ENCODE data around the gene ASB3. TPM values are rescaled to one million over a fixed set of nuclear protein-coding genes. Genes with fewer than 3 reads are reported as not detected.
"Not testable (repeated sequence)": the region's sequence is repeated elsewhere in the genome, so short reads cannot be mapped to it uniquely, and the experiment has no call there.

The ASB3 gene
- 10 to 100 TPM; 11.5 to 15.9 (median 12.8) TPM for total RNA-seq

GRCh38 chr2:53786705-53787613 lies at the start of gene ASB3, which contains the start of gene ERLEC1:
TSS of gene ASB3 (minus strand) at chr2:53786953. CDS start at chr2:53765572, 21,381 bp downstream.
TSS of gene ERLEC1 (plus strand) at chr2:53787044. CDS start at chr2:53787211, 167 bp downstream.
- Mint-ChIP-seq H3K36me3 (ENCODE audit: insufficient read depth) (peaks cover 8% of the 10 kb centered on the region), H3K9me3 (no peaks in the 10 kb centered on the region), H3K4me3 (peak within 1 kb of the TSS; percentile 100), H3K4me1 (ENCODE audit: low read depth) (peaks cover 43% of the 10 kb centered on the region), H3K27me3 (ENCODE audit: low read depth) (no peaks in the 10 kb centered on the region)
- peak; percentile 92 to 94 for ATAC-seq
- peak; percentile 80 for DNase-seq

- not testable (repeated sequence) for ATAC-seq; H3K9me3 Mint-ChIP-seq; H3K4me3 Mint-ChIP-seq; DNase-seq; H3K4me1 Mint-ChIP-seq (ENCODE audit: low read depth); H3K27me3 Mint-ChIP-seq (ENCODE audit: low read depth)
- peaks cover 20% of the 10 kb centered on the region for H3K36me3 Mint-ChIP-seq (ENCODE audit: insufficient read depth)
Measured at GRCh38 chr2:53829980-53830290, 43.2 kb upstream of the ASB3 start.

- H3K36me3 Mint-ChIP-seq (ENCODE audit: insufficient read depth): peaks cover 19% of the 10 kb centered on the region
- H3K4me1 Mint-ChIP-seq (ENCODE audit: low read depth): no peaks in the 10 kb centered on the region
- H3K27me3 Mint-ChIP-seq (ENCODE audit: low read depth): no peaks in the 10 kb centered on the region
- ATAC-seq: no peak
- no peak for DNase-seq
- no peak overlapping the region for H3K4me3 Mint-ChIP-seq
- peaks cover 8% of the 10 kb centered on the region for H3K9me3 Mint-ChIP-seq
Measured at GRCh38 chr2:53829273-53829979, 42.7 kb upstream of the ASB3 start.

GRCh38 chr2:53828331-53828730 lies 41.6 kb upstream of the ASB3 start:
- ATAC-seq (no peak), DNase-seq (no peak)
- no peaks in the 10 kb centered on the region for H3K4me1 Mint-ChIP-seq (ENCODE audit: low read depth)
- no peak overlapping the region for H3K4me3 Mint-ChIP-seq
- peaks cover 8% of the 10 kb centered on the region for H3K9me3 Mint-ChIP-seq
- H3K27me3 Mint-ChIP-seq (ENCODE audit: low read depth): no peaks in the 10 kb centered on the region
- peaks cover 16% of the 10 kb centered on the region for H3K36me3 Mint-ChIP-seq (ENCODE audit: insufficient read depth)

GRCh38 chr2:53827398-53828175 lies 40.8 kb upstream of the ASB3 start:
- Mint-ChIP-seq H3K9me3 (peaks cover 8% of the 10 kb centered on the region), H3K4me3 (no peak overlapping the region), H3K36me3 (ENCODE audit: insufficient read depth) (peaks cover 16% of the 10 kb centered on the region), H3K4me1 (ENCODE audit: low read depth) (no peaks in the 10 kb centered on the region), H3K27me3 (ENCODE audit: low read depth) (no peaks in the 10 kb centered on the region)
- no peak for ATAC-seq
- no peak for DNase-seq

- Mint-ChIP-seq H3K4me1 (ENCODE audit: low read depth) (no peaks in the 10 kb centered on the region), H3K4me3 (no peak overlapping the region), H3K27me3 (ENCODE audit: low read depth) (no peaks in the 10 kb centered on the region), H3K9me3 (peaks cover 8% of the 10 kb centered on the region), H3K36me3 (ENCODE audit: insufficient read depth) (peaks cover 13% of the 10 kb centered on the region)
- ATAC-seq (no peak), DNase-seq (no peak)
Measured at GRCh38 chr2:53826587-53827397, 40.0 kb upstream of the ASB3 start.

GRCh38 chr2:53826030-53826410 lies 39.3 kb upstream of the ASB3 start:
- Mint-ChIP-seq H3K36me3 (ENCODE audit: insufficient read depth) (peaks cover 7% of the 10 kb centered on the region), H3K27me3 (ENCODE audit: low read depth) (no peaks in the 10 kb centered on the region), H3K9me3 (peaks cover 8% of the 10 kb centered on the region), H3K4me3 (no peak overlapping the region), H3K4me1 (ENCODE audit: low read depth) (no peaks in the 10 kb centered on the region)
- no peak for DNase-seq
- no peak for ATAC-seq

- not testable (repeated sequence) for H3K4me1 Mint-ChIP-seq (ENCODE audit: low read depth)
Measured at GRCh38 chr2:53823639-53824038, 36.9 kb upstream of the ASB3 start.

GRCh38 chr2:53821810-53822209 lies 35.1 kb upstream of the ASB3 start:
- Mint-ChIP-seq H3K4me1 (ENCODE audit: low read depth) (no peaks in the 10 kb centered on the region), H3K27me3 (ENCODE audit: low read depth) (no peaks in the 10 kb centered on the region), H3K9me3 (no peaks in the 10 kb centered on the region), H3K36me3 (ENCODE audit: insufficient read depth) (peaks cover 11% of the 10 kb centered on the region), H3K4me3 (no peak overlapping the region)
- DNase-seq: no peak
- ATAC-seq: no peak

More at GRCh38 chr2:53823639-53824038, 36.9 kb upstream of the ASB3 start:
- not testable (repeated sequence) for H3K4me3 Mint-ChIP-seq; DNase-seq; ATAC-seq; H3K9me3 Mint-ChIP-seq; H3K27me3 Mint-ChIP-seq (ENCODE audit: low read depth)
- H3K36me3 Mint-ChIP-seq (ENCODE audit: insufficient read depth): peaks cover 13% of the 10 kb centered on the region

GRCh38 chr2:53820711-53821110 lies 34.0 kb upstream of the ASB3 start:
- H3K36me3 Mint-ChIP-seq (ENCODE audit: insufficient read depth): peaks cover 14% of the 10 kb centered on the region
- H3K27me3 Mint-ChIP-seq (ENCODE audit: low read depth): no peaks in the 10 kb centered on the region
- no peaks in the 10 kb centered on the region for H3K4me1 Mint-ChIP-seq (ENCODE audit: low read depth)
- ATAC-seq (no peak), DNase-seq (no peak)
- H3K9me3 Mint-ChIP-seq: no peaks in the 10 kb centered on the region
- no peak overlapping the region for H3K4me3 Mint-ChIP-seq

- H3K4me1 Mint-ChIP-seq (ENCODE audit: low read depth): no peaks in the 10 kb centered on the region
- H3K36me3 Mint-ChIP-seq (ENCODE audit: insufficient read depth): peaks cover 20% of the 10 kb centered on the region
- no peaks in the 10 kb centered on the region for H3K27me3 Mint-ChIP-seq (ENCODE audit: low read depth)
- DNase-seq: no peak
- H3K9me3 Mint-ChIP-seq: no peaks in the 10 kb centered on the region
- H3K4me3 Mint-ChIP-seq: no peak overlapping the region
- ATAC-seq: no peak
Measured at GRCh38 chr2:53820048-53820447, 33.3 kb upstream of the ASB3 start.

- H3K9me3 Mint-ChIP-seq: no peaks in the 10 kb centered on the region
- H3K4me3 Mint-ChIP-seq: no peak overlapping the region
- no peaks in the 10 kb centered on the region for H3K4me1 Mint-ChIP-seq (ENCODE audit: low read depth)
- no peaks in the 10 kb centered on the region for H3K27me3 Mint-ChIP-seq (ENCODE audit: low read depth)
- H3K36me3 Mint-ChIP-seq (ENCODE audit: insufficient read depth): peaks cover 20% of the 10 kb centered on the region
- ATAC-seq (no peak), DNase-seq (no peak)
Measured at GRCh38 chr2:53819634-53820033, 32.9 kb upstream of the ASB3 start.

GRCh38 chr2:53818854-53819435 lies 32.2 kb upstream of the ASB3 start:
- no peaks in the 10 kb centered on the region for H3K9me3 Mint-ChIP-seq
- no peaks in the 10 kb centered on the region for H3K4me1 Mint-ChIP-seq (ENCODE audit: low read depth)
- peaks cover 21% of the 10 kb centered on the region for H3K36me3 Mint-ChIP-seq (ENCODE audit: insufficient read depth)
- no peak for ATAC-seq
- no peaks in the 10 kb centered on the region for H3K27me3 Mint-ChIP-seq (ENCODE audit: low read depth)
- no peak overlapping the region for H3K4me3 Mint-ChIP-seq
- DNase-seq: no peak

All from activated T-cell treated with anti-CD3 and anti-CD28 coated beads, Interleukin-2, amount 50 U/mL, for 4 hours (primary cell).